ENCODE data around the gene DGCR2. TPM values are rescaled to one million over a fixed set of nuclear protein-coding genes. Genes with fewer than 3 reads are reported as not detected.
A peak's percentile ranks its signal among the peaks of the same experiment; 100 is the strongest.

Gene DGCR2
- total RNA-seq, 2 experiments from 2014 or later: 38.7 to 39.0 TPM

DNA sequence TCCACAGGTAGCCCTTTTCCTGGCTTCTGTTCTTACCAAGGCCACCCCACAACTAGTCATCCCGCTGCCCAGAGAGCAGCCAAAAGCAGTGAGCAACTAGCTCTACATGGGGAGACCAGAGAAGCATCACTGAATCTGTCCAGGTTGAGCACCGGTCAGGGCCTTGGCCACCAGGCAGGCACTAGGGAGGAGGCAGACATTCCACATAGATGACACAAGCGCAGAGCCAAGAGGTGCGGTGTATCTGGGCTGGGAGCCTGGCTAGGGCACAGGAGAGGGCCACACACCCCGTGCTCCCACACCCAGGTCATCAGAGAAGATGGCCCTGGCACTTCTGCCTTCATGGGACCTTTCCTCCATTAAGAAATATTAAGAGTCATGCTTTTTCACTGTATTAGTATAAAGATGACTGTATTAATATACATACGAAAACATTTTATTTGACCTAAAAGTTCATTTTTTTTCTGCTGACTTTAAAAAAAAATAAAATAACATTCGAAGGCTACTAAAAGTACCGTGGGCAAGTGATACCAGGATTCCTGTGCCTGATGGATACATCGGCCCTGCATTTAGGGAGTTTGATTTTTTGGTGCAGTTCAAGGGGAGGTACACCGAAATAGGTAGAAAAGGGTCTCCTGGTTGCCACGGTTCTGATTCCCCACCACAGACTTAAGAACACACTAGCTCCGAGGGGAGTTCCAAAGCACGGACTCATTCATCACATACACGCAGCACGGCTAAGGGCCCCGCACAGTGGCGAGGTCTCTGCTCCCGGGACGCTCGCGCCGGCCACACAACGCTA is 1.2 kb downstream of the DGCR2 start:
- H3K9me3 Mint-ChIP-seq: no peaks in the 10 kb centered on the region
- peaks cover 58% of the 10 kb centered on the region for H3K4me1 Mint-ChIP-seq
- ChIA-PET CTCF (interaction anchor here (1.4 kb wide), 1 partner anchor 10 kb away, joined by 6 read pairs; no protein-coding TSS in a partner anchor), POLR2A (interaction anchor here (2.1 kb wide), 1 partner anchor 23 kb away, joined by 7 read pairs; the partner anchor contains the start of gene ESS2)
- H3K27ac Mint-ChIP-seq: peak overlapping the region; percentile 86
- DNase-seq: no peak
- H3K27me3 Mint-ChIP-seq: no peaks in the 10 kb centered on the region
- peak overlapping the region; percentile 85 for H3K4me3 Mint-ChIP-seq
- H3K36me3 Mint-ChIP-seq (ENCODE audit: low read depth): peaks cover 3% of the 10 kb centered on the region

- DNase-seq: no peak
These were observed 2.3 kb downstream of the DGCR2 start for GRCh38 chr22:19119949-19120348.

GRCh38 chr22:19118329-19118880 is 3.8 kb downstream of the DGCR2 start:
- no peak overlapping the region for H3K4me3 Mint-ChIP-seq
- H3K36me3 Mint-ChIP-seq (ENCODE audit: low read depth): peaks cover 6% of the 10 kb centered on the region
- CTCF ChIA-PET: interaction anchor here (0.6 to 1.5 kb wide), 2 partner anchors 14 to 18 kb away, joined by 4 to 6 read pairs; no protein-coding TSS in a partner anchor
- peaks cover 70% of the 10 kb centered on the region for H3K4me1 Mint-ChIP-seq
- H3K27me3 Mint-ChIP-seq: no peaks in the 10 kb centered on the region
- no peaks in the 10 kb centered on the region for H3K9me3 Mint-ChIP-seq
- peak; percentile 46 for DNase-seq
- H3K27ac Mint-ChIP-seq: peak overlapping the region; percentile 25
- POLR2A ChIA-PET: no interaction called here

More at GRCh38 chr22:19119949-19120348, 2.3 kb downstream of the DGCR2 start:
- Mint-ChIP-seq H3K9me3 (no peaks in the 10 kb centered on the region), H3K27me3 (no peaks in the 10 kb centered on the region), H3K27ac (no peak overlapping the region), H3K36me3 (ENCODE audit: low read depth) (peaks cover 6% of the 10 kb centered on the region), H3K4me1 (peaks cover 66% of the 10 kb centered on the region), H3K4me3 (peak overlapping the region; percentile 85)
- CTCF ChIA-PET: no interaction called here
- POLR2A ChIA-PET: no interaction called here

- CTCF ChIA-PET: interaction anchor here (1.3 to 1.5 kb wide), 2 partner anchors 13 to 18 kb away, joined by 4 read pairs; no protein-coding TSS in a partner anchor
- Mint-ChIP-seq H3K27me3 (no peaks in the 10 kb centered on the region), H3K36me3 (ENCODE audit: low read depth) (peaks cover 6% of the 10 kb centered on the region), H3K9me3 (no peaks in the 10 kb centered on the region), H3K4me3 (no peak overlapping the region), H3K27ac (no peak overlapping the region), H3K4me1 (peaks cover 67% of the 10 kb centered on the region)
- POLR2A ChIA-PET: interaction anchor here (0.7 kb wide), 1 partner anchor 11 kb away, joined by 3 read pairs; no protein-coding TSS in a partner anchor
- DNase-seq: no peak
These were observed 5.1 kb downstream of the DGCR2 start for GRCh38 chr22:19117111-19117512.

- no peaks in the 10 kb centered on the region for H3K27me3 Mint-ChIP-seq
- no peak overlapping the region for H3K27ac Mint-ChIP-seq
- H3K4me1 Mint-ChIP-seq: peaks cover 68% of the 10 kb centered on the region
- H3K9me3 Mint-ChIP-seq: no peaks in the 10 kb centered on the region
- no peak for DNase-seq
- POLR2A ChIA-PET: no interaction called here
- CTCF ChIA-PET: interaction anchor here (0.5 to 1.6 kb wide), 7 partner anchors 10 to 1222 kb away, joined by 3 to 6 read pairs (median 3); partner anchors contain the start of gene ESS2
- peaks cover 7% of the 10 kb centered on the region for H3K36me3 Mint-ChIP-seq (ENCODE audit: low read depth)
- H3K4me3 Mint-ChIP-seq: no peak overlapping the region
These were observed 6.6 kb downstream of the DGCR2 start for GRCh38 chr22:19115628-19116027.

GRCh38 chr22:19114984-19115552 is 7.1 kb downstream of the DGCR2 start:
- Mint-ChIP-seq H3K4me1 (peaks cover 66% of the 10 kb centered on the region), H3K4me3 (no peak overlapping the region), H3K9me3 (no peaks in the 10 kb centered on the region), H3K27me3 (no peaks in the 10 kb centered on the region), H3K27ac (no peak overlapping the region), H3K36me3 (ENCODE audit: low read depth) (peaks cover 7% of the 10 kb centered on the region)
- no peak for DNase-seq
- ChIA-PET POLR2A (no interaction called here), CTCF (interaction anchor here (1.0 to 1.6 kb wide), 5 partner anchors 11 to 64 kb away, joined by 3 to 6 read pairs (median 3); partner anchors contain the start of gene ESS2)

DNA sequence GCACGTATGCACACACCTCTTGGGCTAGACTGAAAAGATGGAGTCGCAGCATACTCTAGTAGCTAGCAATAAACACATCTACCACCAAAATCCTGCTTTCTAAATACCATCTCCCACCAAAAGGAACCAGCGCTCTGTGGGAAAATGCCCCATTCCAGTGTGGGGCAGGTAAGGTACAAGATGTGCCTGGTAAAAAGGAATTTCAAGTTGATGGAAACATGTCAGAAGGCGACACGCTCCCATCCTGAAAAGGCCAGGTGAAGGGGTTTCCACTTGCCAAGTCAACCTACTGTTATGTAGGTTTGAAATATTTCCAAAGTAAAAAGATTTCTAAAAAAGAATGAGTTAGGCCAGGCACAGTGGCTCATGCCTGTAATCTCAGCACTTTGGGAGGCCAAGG is 8.8 kb downstream of the DGCR2 start:
- H3K4me1 Mint-ChIP-seq: peaks cover 68% of the 10 kb centered on the region
- ChIA-PET POLR2A (no interaction called here), CTCF (interaction anchor here (2.1 kb wide), 1 partner anchor 9 kb away, joined by 6 read pairs; no protein-coding TSS in a partner anchor)
- no peak overlapping the region for H3K4me3 Mint-ChIP-seq
- no peaks in the 10 kb centered on the region for H3K27me3 Mint-ChIP-seq
- no peaks in the 10 kb centered on the region for H3K9me3 Mint-ChIP-seq
- H3K27ac Mint-ChIP-seq: no peak overlapping the region
- no peak for DNase-seq
- peaks cover 12% of the 10 kb centered on the region for H3K36me3 Mint-ChIP-seq (ENCODE audit: low read depth)

- ChIA-PET POLR2A (no interaction called here), CTCF (interaction anchor here (0.9 to 1.4 kb wide), 3 partner anchors 10 to 33 kb away, joined by 3 to 6 read pairs (median 4); partner anchors contain the start of genes DGCR2 and ESS2)
- DNase-seq: no peak
- peaks cover 18% of the 10 kb centered on the region for H3K36me3 Mint-ChIP-seq (ENCODE audit: low read depth)
- no peak overlapping the region for H3K4me3 Mint-ChIP-seq
- no peaks in the 10 kb centered on the region for H3K9me3 Mint-ChIP-seq
- peaks cover 70% of the 10 kb centered on the region for H3K4me1 Mint-ChIP-seq
- H3K27ac Mint-ChIP-seq: peak overlapping the region; percentile 73
- H3K27me3 Mint-ChIP-seq: no peaks in the 10 kb centered on the region
These were observed 10.6 kb downstream of the DGCR2 start for GRCh38 chr22:19111584-19111983.

DNA sequence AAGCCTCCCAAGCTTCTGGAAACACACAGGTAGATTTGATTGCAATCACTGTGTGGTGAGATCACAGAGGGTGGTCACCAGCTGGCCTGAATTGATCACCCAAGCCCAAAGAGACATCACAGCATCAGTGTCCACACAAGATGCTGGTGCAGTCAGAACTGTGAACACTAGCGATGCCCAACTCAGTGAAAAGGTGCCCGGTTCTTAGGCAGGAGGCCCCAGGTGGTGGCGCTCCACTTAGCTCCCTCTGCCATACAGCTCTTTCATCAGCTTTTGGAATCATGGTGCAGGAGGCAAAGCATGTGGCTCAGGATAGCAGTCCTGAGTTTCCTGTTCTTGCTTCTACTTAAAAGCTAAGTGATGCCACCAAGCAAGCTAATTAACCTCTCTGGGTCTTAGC is 11.1 kb downstream of the DGCR2 start:
- DNase-seq: no peak
- ChIA-PET CTCF (interaction anchor here (1.3 to 1.4 kb wide), 2 partner anchors 11 to 34 kb away, joined by 4 to 6 read pairs; partner anchors contain the start of genes DGCR2 and ESS2), POLR2A (no interaction called here)
- no peak overlapping the region for H3K4me3 Mint-ChIP-seq
- peak overlapping the region; percentile 73 for H3K27ac Mint-ChIP-seq
- H3K36me3 Mint-ChIP-seq (ENCODE audit: low read depth): peaks cover 21% of the 10 kb centered on the region
- H3K27me3 Mint-ChIP-seq: no peaks in the 10 kb centered on the region
- no peaks in the 10 kb centered on the region for H3K9me3 Mint-ChIP-seq
- H3K4me1 Mint-ChIP-seq: peaks cover 70% of the 10 kb centered on the region

- H3K27me3 Mint-ChIP-seq: no peaks in the 10 kb centered on the region
- peak overlapping the region; percentile 73 for H3K27ac Mint-ChIP-seq
- ChIA-PET POLR2A (no interaction called here), CTCF (interaction anchor here (1.3 to 1.4 kb wide), 2 partner anchors 11 to 34 kb away, joined by 4 to 6 read pairs; partner anchors contain the start of genes DGCR2 and ESS2)
- H3K4me3 Mint-ChIP-seq: no peak overlapping the region
- peaks cover 70% of the 10 kb centered on the region for H3K4me1 Mint-ChIP-seq
- H3K36me3 Mint-ChIP-seq (ENCODE audit: low read depth): peaks cover 20% of the 10 kb centered on the region
- H3K9me3 Mint-ChIP-seq: no peaks in the 10 kb centered on the region
- DNase-seq: no peak
These were observed 11.6 kb downstream of the DGCR2 start for GRCh38 chr22:19110646-19111045.

GRCh38 chr22:19110064-19110458 is 12.2 kb downstream of the DGCR2 start:
- H3K27ac Mint-ChIP-seq: peak overlapping the region; percentile 93
- no peaks in the 10 kb centered on the region for H3K9me3 Mint-ChIP-seq
- H3K36me3 Mint-ChIP-seq (ENCODE audit: low read depth): peaks cover 20% of the 10 kb centered on the region
- H3K4me3 Mint-ChIP-seq: peak overlapping the region; percentile 60
- POLR2A ChIA-PET: no interaction called here
- peaks cover 66% of the 10 kb centered on the region for H3K4me1 Mint-ChIP-seq
- H3K27me3 Mint-ChIP-seq: no peaks in the 10 kb centered on the region
- CTCF ChIA-PET: no interaction called here
- DNase-seq: no peak

DNA sequence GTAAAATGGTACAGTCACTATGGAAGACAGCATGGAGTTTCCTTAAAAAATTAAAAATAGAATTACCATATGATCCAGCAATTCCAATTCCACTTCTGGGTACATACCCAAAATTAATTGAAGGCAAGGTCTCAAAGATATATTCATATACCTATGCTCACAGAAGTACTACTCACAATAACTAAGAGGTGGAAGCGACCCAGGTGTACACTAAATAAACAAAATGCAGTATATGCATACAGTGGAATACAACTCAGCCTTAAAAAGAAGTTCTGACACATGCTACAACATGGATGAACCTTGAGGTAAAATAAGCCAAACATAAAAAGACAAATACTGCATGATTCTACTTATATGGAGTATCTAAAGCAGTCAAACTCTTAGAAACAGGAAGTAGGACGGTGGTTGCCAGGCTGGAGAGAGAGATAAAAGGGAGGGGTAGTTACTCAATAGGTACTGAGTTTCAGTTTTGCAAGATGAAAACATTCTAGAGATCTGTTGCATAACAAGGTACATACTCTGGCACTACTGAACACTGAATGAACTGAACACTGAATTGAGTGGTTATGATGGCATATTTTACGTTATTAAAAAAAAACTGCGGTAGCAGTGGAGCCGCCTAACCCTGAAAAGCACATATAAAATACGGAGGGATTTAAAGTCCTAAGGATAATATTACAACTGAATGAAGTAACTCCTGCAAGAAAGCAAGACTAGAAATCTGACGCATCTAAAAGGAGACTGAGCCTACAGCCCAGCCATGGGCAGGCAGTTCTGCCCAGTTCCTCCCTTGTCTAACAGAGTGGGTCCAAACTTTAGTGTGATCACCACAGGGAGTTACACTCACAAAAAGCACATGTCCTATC is 12.8 kb downstream of the DGCR2 start:
- ChIA-PET CTCF (no interaction called here), POLR2A (no interaction called here)
- H3K9me3 Mint-ChIP-seq: no peaks in the 10 kb centered on the region
- peak; percentile 76 for DNase-seq
- H3K27ac Mint-ChIP-seq: peak overlapping the region; percentile 93
- H3K4me3 Mint-ChIP-seq: peak overlapping the region; percentile 60
- H3K36me3 Mint-ChIP-seq (ENCODE audit: low read depth): peaks cover 20% of the 10 kb centered on the region
- peaks cover 61% of the 10 kb centered on the region for H3K4me1 Mint-ChIP-seq
- H3K27me3 Mint-ChIP-seq: no peaks in the 10 kb centered on the region
